H1 (cell line): Measurements from ENCODE around the gene IKZF2. TPM values are rescaled to one million over a fixed set of nuclear protein-coding genes. Genes with fewer than 3 reads are reported as not detected.

Source experiments
- SP1 ChIP-seq: IDR thresholded peaks from 2 replicates; pipeline ENCODE4 v1.6.1; 2011; ENCODE audit warnings: low read depth, low read length
- polyA plus RNA-seq, 7 experiments: library from polyadenylated mRNA; depleted of rRNA in 3 of 7; stranded (reverse) in 5 of 7; unstranded in 2 of 7; fragments of >200 nt in 5 of 7; fragments of 200-250 nt in 2 of 7; gene quantifications; 1 replicate in 5 of 7; 2 replicates in 1 of 7; 4 replicates in 1 of 7; pipeline versions ENCODE4 v1.2.1 to v1.2.3, GENCODE V29; 2011 to 2013; ENCODE audit warnings: missing spikeins in 2 of 7, mixed read lengths in 2 of 7
- total RNA-seq: library from RNA; stranded (reverse); fragmentation: NEBNext Ultra II Directional; extraction: Animal tissue kit (Norgen Biotek cat#: 25700); gene quantifications from 2 replicates; pipeline ENCODE4 v1.2.1, GENCODE V29; 2021

IKZF2 gene
- total and polyA plus RNA-seq, 2 of the 8 experiments (the other 6 are each of a cell fraction or from before 2014, with no cell fraction given): 1.7 to 4.4 TPM

GRCh38 chr2:213161759-213162515 is 10.5 kb upstream of the IKZF2 start (continued):
- TF ChIP-seq SP1: no peak
- TF ChIP-seq, all 59 proteins: peak for 0
